ENCODE results near the gene TMEM19.

The TMEM19 gene

GRCh38 chr12:71671311-71671710, 14.6 kb upstream of the TMEM19 start:
- CTCF ChIA-PET = interaction anchor here (1.1 to 1.4 kb wide), 2 partner anchors 9 to 109 kb away, joined by 3 read pairs; no protein-coding TSS in a partner anchor
- no peak for DNase-seq (ENCODE audit: low read depth, low spot score)
- POLR2A ChIA-PET = no interaction called here
- no peak overlapping the region for H3K4me3 ChIP-seq (ENCODE audit: low read depth, low read length)
- no peak for TF ChIP-seq CTCF (IDR thresholded peaks at IDR 0.05; ENCODE audit: insufficient read depth, low read length, missing control alignments)

GRCh38 chr12:71671816-71672215, 14.1 kb upstream of the TMEM19 start:
- POLR2A ChIA-PET = no interaction called here
- CTCF ChIA-PET = interaction anchor here (1.0 to 1.4 kb wide), 3 partner anchors 10 to 108 kb away, joined by 3 to 4 read pairs (median 3); no protein-coding TSS in a partner anchor
- no peak for TF ChIP-seq CTCF (IDR thresholded peaks at IDR 0.05; ENCODE audit: insufficient read depth, low read length, missing control alignments)
- DNase-seq (ENCODE audit: low read depth, low spot score) = no peak
- H3K4me3 ChIP-seq (ENCODE audit: low read depth, low read length) = no peak overlapping the region

GRCh38 chr12:71682466-71682865, 3.4 kb upstream of the TMEM19 start:
- no peak for TF ChIP-seq CTCF (IDR thresholded peaks at IDR 0.05; ENCODE audit: insufficient read depth, low read length, missing control alignments)
- DNase-seq (ENCODE audit: low read depth, low spot score) = no peak
- no peak overlapping the region for H3K4me3 ChIP-seq (ENCODE audit: low read depth, low read length)
- CTCF ChIA-PET = no interaction called here
- POLR2A ChIA-PET = no interaction called here

- DNase-seq (ENCODE audit: low read depth, low spot score) = no peak
- no peak for TF ChIP-seq CTCF (IDR thresholded peaks at IDR 0.05; ENCODE audit: insufficient read depth, low read length, missing control alignments)
- CTCF ChIA-PET = interaction anchor here (1.5 to 3.7 kb wide), 3 partner anchors 19 to 63 kb away, joined by 5 to 23 read pairs (median 6); partner anchors contain the start of gene THAP2
- no peak overlapping the region for H3K4me3 ChIP-seq (ENCODE audit: low read depth, low read length)
- POLR2A ChIA-PET = interaction anchor here (3.9 kb wide), 1 partner anchor 20 kb away, joined by 33 read pairs; the partner anchor contains the start of genes THAP2 and ZFC3H1
Observed at GRCh38 chr12:71683633-71684032, 2.2 kb upstream of the TMEM19 start.

- TF ChIP-seq CTCF (IDR thresholded peaks at IDR 0.05; ENCODE audit: insufficient read depth, low read length, missing control alignments) = no peak
- CTCF ChIA-PET = interaction anchor here (0.9 to 3.7 kb wide), 6 partner anchors 9 to 162 kb away, joined by 3 to 23 read pairs (median 4); partner anchors contain the start of gene THAP2
- no peak for DNase-seq (ENCODE audit: low read depth, low spot score)
- POLR2A ChIA-PET = interaction anchor here (3.9 kb wide), 1 partner anchor 20 kb away, joined by 33 read pairs; the partner anchor contains the start of genes THAP2 and ZFC3H1
- no peak overlapping the region for H3K4me3 ChIP-seq (ENCODE audit: low read depth, low read length)
Observed at GRCh38 chr12:71684081-71684480, 1.8 kb upstream of the TMEM19 start.

GRCh38 chr12:71685312-71685906, 473 bp upstream of the TMEM19 start:
- TF ChIP-seq CTCF (IDR thresholded peaks at IDR 0.05; ENCODE audit: insufficient read depth, low read length, missing control alignments) = no peak
- POLR2A ChIA-PET = interaction anchor here (3.9 kb wide), 1 partner anchor 22 kb away, joined by 33 read pairs; the partner anchor contains the start of genes THAP2 and ZFC3H1
- no peak for DNase-seq (ENCODE audit: low read depth, low spot score)
- CTCF ChIA-PET = interaction anchor here (1.0 to 3.7 kb wide), 13 partner anchors 8 to 161 kb away, joined by 3 to 23 read pairs (median 6); partner anchors contain the start of genes THAP2 and ZFC3H1
- H3K4me3 ChIP-seq (ENCODE audit: low read depth, low read length) = peak overlapping the region; percentile 90

Measured in AG04449 (cell line).